ENCODE measurements around the gene ZFHX2.

The ZFHX2 gene

DNA sequence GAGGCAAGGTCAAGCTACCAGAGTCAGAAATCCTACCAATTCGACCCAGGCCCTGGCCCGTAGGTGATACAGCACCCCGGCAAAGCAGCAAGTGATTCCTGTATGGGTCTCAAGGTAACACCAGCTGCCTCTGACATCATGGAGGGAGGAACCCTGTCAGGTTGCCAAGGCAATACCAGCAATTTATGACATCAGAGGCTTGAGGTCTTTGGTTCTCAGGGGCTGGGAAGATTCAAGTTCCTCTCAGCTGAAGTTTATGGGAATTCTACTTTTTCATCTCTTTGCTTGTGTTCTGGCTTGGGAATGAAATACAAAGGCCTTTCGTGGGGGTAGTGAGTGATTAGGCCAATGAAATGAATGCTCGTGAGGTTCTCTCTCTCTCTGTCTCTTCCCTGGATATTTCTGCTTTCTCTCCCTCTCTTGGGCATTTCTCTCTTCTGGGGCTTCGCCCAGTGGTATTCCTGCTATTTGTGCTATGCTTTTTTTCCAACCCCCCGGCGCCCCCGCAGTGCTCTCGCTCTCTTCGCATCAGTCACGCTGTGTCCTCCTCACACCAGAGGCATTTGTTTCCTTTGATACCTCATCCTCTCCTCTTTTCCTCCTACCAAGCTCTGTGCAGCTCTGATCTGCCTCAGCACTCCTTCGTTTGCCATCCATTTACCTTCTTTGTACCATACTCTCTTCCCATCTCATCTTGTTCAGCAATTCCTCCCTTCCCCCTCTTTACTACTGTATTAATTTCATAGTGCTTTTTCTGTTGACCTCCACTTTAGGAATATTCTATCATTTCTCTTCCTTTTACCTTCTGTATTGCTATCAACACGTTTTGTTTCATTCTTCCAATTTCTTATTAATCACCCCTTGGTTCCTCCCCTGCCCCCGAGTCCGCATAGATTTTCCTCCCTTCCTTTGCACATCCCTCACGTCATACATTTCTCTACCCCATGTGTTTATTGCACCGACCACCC, 2.9 kb downstream of the ZFHX2 start:
- H3K79me2 ChIP-seq (ENCODE audit: insufficient read depth, low read length): no peaks in the 10 kb centered on the region
- no peaks in the 10 kb centered on the region for H3K9me2 ChIP-seq (ENCODE audit: low read depth, low read length)
- H4K20me1 ChIP-seq (ENCODE audit: insufficient read depth, low read length): no peaks in the 10 kb centered on the region
- H2AFZ ChIP-seq (ENCODE audit: low read length): no peak overlapping the region
- no peak overlapping the region for H3K4me3 ChIP-seq (ENCODE audit: low read depth, low read length, poor library complexity, severe bottlenecking)
- no peaks in the 10 kb centered on the region for H3K36me3 ChIP-seq (ENCODE audit: insufficient read depth, low read length)
- H3F3A ChIP-seq (ENCODE audit: insufficient read depth, low read length): no peaks in the 10 kb centered on the region
- H3K27me3 ChIP-seq (ENCODE audit: insufficient read depth, low read length): no peaks in the 10 kb centered on the region; the same call in 1 of the 2 replicates
- peaks cover 20% of the 10 kb centered on the region for H3K4me1 ChIP-seq (ENCODE audit: insufficient read depth, low read length, severe bottlenecking)
- no peak overlapping the region for H3K27ac ChIP-seq (ENCODE audit: low read depth, low read length, poor library complexity, severe bottlenecking)
- no peaks in the 10 kb centered on the region for H3K9me3 ChIP-seq (ENCODE audit: low read length)
- TF ChIP-seq, protein P1, sequence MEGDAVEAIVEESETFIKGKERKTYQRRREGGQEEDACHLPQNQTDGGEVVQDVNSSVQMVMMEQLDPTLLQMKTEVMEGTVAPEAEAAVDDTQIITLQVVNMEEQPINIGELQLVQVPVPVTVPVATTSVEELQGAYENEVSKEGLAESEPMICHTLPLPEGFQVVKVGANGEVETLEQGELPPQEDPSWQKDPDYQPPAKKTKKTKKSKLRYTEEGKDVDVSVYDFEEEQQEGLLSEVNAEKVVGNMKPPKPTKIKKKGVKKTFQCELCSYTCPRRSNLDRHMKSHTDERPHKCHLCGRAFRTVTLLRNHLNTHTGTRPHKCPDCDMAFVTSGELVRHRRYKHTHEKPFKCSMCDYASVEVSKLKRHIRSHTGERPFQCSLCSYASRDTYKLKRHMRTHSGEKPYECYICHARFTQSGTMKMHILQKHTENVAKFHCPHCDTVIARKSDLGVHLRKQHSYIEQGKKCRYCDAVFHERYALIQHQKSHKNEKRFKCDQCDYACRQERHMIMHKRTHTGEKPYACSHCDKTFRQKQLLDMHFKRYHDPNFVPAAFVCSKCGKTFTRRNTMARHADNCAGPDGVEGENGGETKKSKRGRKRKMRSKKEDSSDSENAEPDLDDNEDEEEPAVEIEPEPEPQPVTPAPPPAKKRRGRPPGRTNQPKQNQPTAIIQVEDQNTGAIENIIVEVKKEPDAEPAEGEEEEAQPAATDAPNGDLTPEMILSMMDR (IDR thresholded peaks at IDR 0.05; ENCODE audit: low read length): no peak
- TF ChIP-seq EZH2 (IDR thresholded peaks at IDR 0.05; ENCODE audit: borderline replicate concordance, low read length): no peak
- H3K4me2 ChIP-seq (ENCODE audit: low read length): no peak overlapping the region
- no peak overlapping the region for H3K9ac ChIP-seq (ENCODE audit: low read length)

DNA sequence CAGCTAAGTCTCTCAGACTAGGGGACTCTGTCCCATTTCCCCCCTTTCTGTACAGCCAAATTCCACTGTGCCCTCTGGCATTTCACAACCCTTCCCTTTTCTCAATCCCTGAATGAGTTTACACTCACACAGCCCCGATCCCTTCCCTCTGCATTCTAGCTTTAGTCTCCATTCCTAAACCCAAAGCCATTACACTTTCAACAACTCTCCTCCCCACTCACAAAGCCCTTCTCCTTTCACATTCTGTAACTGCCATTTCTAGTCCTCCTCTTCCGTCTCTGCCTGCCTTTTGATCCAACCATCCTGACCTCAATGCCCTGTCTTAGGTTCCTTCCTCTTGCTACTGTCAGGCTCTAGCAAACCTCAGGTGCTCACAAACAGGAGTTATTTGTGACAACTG, 3.6 kb downstream of the ZFHX2 start:
- no peak overlapping the region for H3K27ac ChIP-seq (ENCODE audit: low read depth, low read length, poor library complexity, severe bottlenecking)
- H3K9ac ChIP-seq (ENCODE audit: low read length): no peak overlapping the region
- H3K4me2 ChIP-seq (ENCODE audit: low read length): no peak overlapping the region
- H3K27me3 ChIP-seq (ENCODE audit: insufficient read depth, low read length): no peaks in the 10 kb centered on the region; the same call in 1 of the 2 replicates
- no peak for TF ChIP-seq EZH2 (IDR thresholded peaks at IDR 0.05; ENCODE audit: borderline replicate concordance, low read length)
- TF ChIP-seq, protein P1 (IDR thresholded peaks at IDR 0.05; ENCODE audit: low read length): no peak
- H4K20me1 ChIP-seq (ENCODE audit: insufficient read depth, low read length): no peaks in the 10 kb centered on the region
- H3K4me1 ChIP-seq (ENCODE audit: insufficient read depth, low read length, severe bottlenecking): peaks cover 20% of the 10 kb centered on the region
- H3K36me3 ChIP-seq (ENCODE audit: insufficient read depth, low read length): no peaks in the 10 kb centered on the region
- no peaks in the 10 kb centered on the region for H3K79me2 ChIP-seq (ENCODE audit: insufficient read depth, low read length)
- H2AFZ ChIP-seq (ENCODE audit: low read length): no peak overlapping the region
- no peak overlapping the region for H3K4me3 ChIP-seq (ENCODE audit: low read depth, low read length, poor library complexity, severe bottlenecking)
- no peaks in the 10 kb centered on the region for H3F3A ChIP-seq (ENCODE audit: insufficient read depth, low read length)
- no peaks in the 10 kb centered on the region for H3K9me2 ChIP-seq (ENCODE audit: low read depth, low read length)
- H3K9me3 ChIP-seq (ENCODE audit: low read length): no peaks in the 10 kb centered on the region

DNA sequence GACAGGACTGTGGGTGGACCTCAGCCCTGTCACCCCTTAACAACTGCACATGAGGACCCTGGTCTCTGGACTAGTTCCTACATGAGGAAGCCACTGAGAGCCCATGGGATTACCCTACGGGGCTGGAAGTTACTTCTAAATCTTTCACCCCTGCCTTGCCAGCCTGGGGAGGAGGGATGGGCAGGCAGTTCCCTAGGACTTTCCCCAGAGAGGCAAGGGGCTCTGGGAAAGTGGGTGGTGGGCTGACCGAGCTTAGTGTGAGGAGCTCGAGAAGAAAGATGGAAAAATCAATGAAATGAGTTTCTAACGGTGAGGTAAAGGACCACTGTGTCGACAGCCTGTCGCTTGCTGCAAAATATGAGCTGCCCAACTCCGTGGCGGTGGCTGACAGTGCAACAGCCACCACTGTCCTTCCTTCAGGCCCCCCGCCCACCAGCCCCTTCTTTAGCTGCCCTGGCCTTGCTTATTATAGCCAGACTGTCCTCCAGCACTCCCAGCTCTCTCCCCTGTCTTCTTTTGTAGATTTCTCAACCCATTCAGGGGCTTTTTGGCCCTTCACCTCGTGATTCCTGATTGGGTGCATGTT, 5.0 kb downstream of the ZFHX2 start:
- no peaks in the 10 kb centered on the region for H3K79me2 ChIP-seq (ENCODE audit: insufficient read depth, low read length)
- no peaks in the 10 kb centered on the region for H3K9me2 ChIP-seq (ENCODE audit: low read depth, low read length)
- no peak overlapping the region for H3K4me3 ChIP-seq (ENCODE audit: low read depth, low read length, poor library complexity, severe bottlenecking)
- H3K4me1 ChIP-seq (ENCODE audit: insufficient read depth, low read length, severe bottlenecking): peaks cover 13% of the 10 kb centered on the region
- TF ChIP-seq EZH2 (IDR thresholded peaks at IDR 0.05; ENCODE audit: borderline replicate concordance, low read length): no peak
- TF ChIP-seq, protein P1 (IDR thresholded peaks at IDR 0.05; ENCODE audit: low read length): no peak
- no peaks in the 10 kb centered on the region; the same call in 1 of the 2 replicates for H3K27me3 ChIP-seq (ENCODE audit: insufficient read depth, low read length)
- no peaks in the 10 kb centered on the region for H3K9me3 ChIP-seq (ENCODE audit: low read length)
- no peak overlapping the region for H3K9ac ChIP-seq (ENCODE audit: low read length)
- no peak overlapping the region for H3K27ac ChIP-seq (ENCODE audit: low read depth, low read length, poor library complexity, severe bottlenecking)
- H4K20me1 ChIP-seq (ENCODE audit: insufficient read depth, low read length): no peaks in the 10 kb centered on the region
- no peaks in the 10 kb centered on the region for H3F3A ChIP-seq (ENCODE audit: insufficient read depth, low read length)
- H2AFZ ChIP-seq (ENCODE audit: low read length): no peak overlapping the region
- H3K4me2 ChIP-seq (ENCODE audit: low read length): no peak overlapping the region
- H3K36me3 ChIP-seq (ENCODE audit: insufficient read depth, low read length): no peaks in the 10 kb centered on the region
